Body of pancreas (tissue), 4 donors: Measurements from ENCODE around the gene CDC16.

Experiments
- CTCF ChIP-seq, 7 experiments: fragments of 450-650 bp in 4 of 7; fragments of 200-600 bp in 3 of 7; sonication (generic) in 3 of 7; IDR thresholded peaks; one replicate each; pipeline ENCODE4 v1.5.1; 2016 to 2019; ENCODE audit warnings: antibody characterized with exemption in 7 of 7
- POLR2A ChIP-seq, 3 donors: fragments of 450-650 bp; IDR thresholded peaks; one replicate each; pipeline ENCODE4 v1.6.1; 2016; ENCODE audit warnings: antibody characterized with exemption in 3 of 3, mild to moderate bottlenecking in 2 of 3

- TF ChIP-seq CTCF (IDR thresholded peaks at IDR 0.05) (no peak), POLR2A (IDR thresholded peaks at IDR 0.05) (no peak)
Measured at GRCh38 chr13:114319441-114319913, 84.8 kb downstream of the CDC16 start.
